SU-DHL-6 (cell line): ENCODE data around the gene INAVA.

Experiments used
- H2AFZ ChIP-seq: fragments of 200-600 bp; sonication (generic); 2 replicates; pipeline ENCODE4 v1.6.1; 2014; ENCODE audit warnings: low read depth, mild to moderate bottlenecking, moderate library complexity, mixed read lengths, antibody characterized with exemption, low read length; ENCODE audit not compliant: severe bottlenecking
- H3F3A ChIP-seq: fragments of 200-600 bp; shearing (Covaris generic); 2 replicates; pipeline ENCODE4 v1.6.0; 2016; ENCODE audit warnings: antibody characterized with exemption, mild to moderate bottlenecking; ENCODE audit not compliant: insufficient read depth
- H3K27ac ChIP-seq: fragments of 200-600 bp; sonication (generic); 2 replicates; pipeline ENCODE4 v1.5.1; 2016; ENCODE audit warnings: low read depth, mild to moderate bottlenecking, low read length, moderate library complexity, mixed read lengths
- H3K27me3 ChIP-seq: fragments of 200-600 bp; sonication (generic), shearing (Covaris generic); 2 replicates; pipeline ENCODE4 v1.6.0; 2014; ENCODE audit warnings: mild to moderate bottlenecking, low read length
- H3K36me3 ChIP-seq: fragments of 200-600 bp; sonication (generic); 2 replicates; pipeline ENCODE4 v1.6.1; 2014; ENCODE audit warnings: mild to moderate bottlenecking, low read length, mixed read lengths
- H3K4me2 ChIP-seq: fragments of 300-600, 200-600 bp; shearing (Covaris generic), sonication (generic); 2 replicates; pipeline ENCODE4 v1.6.0; 2014; ENCODE audit warnings: low read length, low read depth, mild to moderate bottlenecking; ENCODE audit not compliant: poor library complexity, severe bottlenecking
- H3K4me3 ChIP-seq: fragments of 200-600 bp; sonication (generic); 2 replicates; pipeline ENCODE4 v1.5.1; 2014; ENCODE audit warnings: antibody characterized with exemption, low read length, mild to moderate bottlenecking, mixed read lengths; ENCODE audit not compliant: insufficient read depth, poor library complexity, severe bottlenecking
- H3K79me2 ChIP-seq: fragments of 200-600 bp; sonication (generic); 2 replicates; pipeline ENCODE4 v1.6.1; 2014; ENCODE audit warnings: mild to moderate bottlenecking, low read length, moderate library complexity; ENCODE audit not compliant: insufficient read depth
- H3K9ac ChIP-seq: fragments of 200-600 bp; sonication (generic); 2 replicates; pipeline ENCODE4 v1.7.0; 2014; ENCODE audit warnings: mild to moderate bottlenecking, low read length
- H3K9me2 ChIP-seq: fragments of 200-600 bp; sonication (generic); replicated peaks from 2 replicates; pipeline ENCODE4 v1.6.1; 2014; ENCODE audit warnings: low read length; ENCODE audit not compliant: insufficient read depth
- H3K9me3 ChIP-seq: fragments of 200-600 bp; sonication (generic); 2 replicates; pipeline ENCODE4 v1.6.1; 2014; ENCODE audit warnings: low read length, mixed read lengths; ENCODE audit not compliant: insufficient read depth
- H4K20me1 ChIP-seq: fragments of 200-600 bp; sonication (generic); 2 replicates; pipeline ENCODE4 v1.6.1; 2014; ENCODE audit warnings: low read depth, mild to moderate bottlenecking, antibody characterized with exemption, low read length, moderate library complexity, mixed read lengths
- EZH2phosphoT487 ChIP-seq: fragments of 200-600 bp; sonication (generic), shearing (Covaris generic); conservative IDR thresholded peaks from 2 replicates; pipeline ENCODE4 v1.6.1; 2018; ENCODE audit warnings: mild to moderate bottlenecking, antibody characterized with exemption, low read length, moderate library complexity, mixed read lengths
- TF ChIP-seq, protein P1 (sequence below): fragments of 200-600 bp; sonication (generic); IDR thresholded peaks from one replicate; pipeline ENCODE4 v1.5.1; 2017; ENCODE audit warnings: antibody characterized with exemption, mild to moderate bottlenecking, low read length, moderate library complexity; ENCODE audit not compliant: insufficient read depth, poor library complexity, severe bottlenecking

INAVA gene

DNA sequence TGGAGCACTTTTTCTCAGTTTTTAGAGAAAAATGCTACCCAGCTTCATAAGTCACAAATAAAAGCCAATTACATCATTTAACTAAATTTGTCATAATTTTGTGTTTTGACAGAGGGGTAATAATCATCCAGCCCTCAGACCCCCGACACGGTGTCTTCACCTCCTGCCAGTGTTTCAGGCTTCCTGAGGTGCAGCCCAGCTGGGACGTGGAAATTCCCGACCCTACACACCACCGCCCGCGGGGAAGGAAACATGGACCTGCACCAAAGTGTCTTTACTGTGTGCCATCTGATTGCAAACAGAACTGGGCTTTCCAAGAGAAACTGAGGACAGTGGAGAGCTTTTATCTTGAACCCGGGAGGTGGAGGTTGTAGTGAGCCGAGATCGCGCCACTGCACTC, 7.7 kb upstream of the INAVA start:
- H3K4me3 ChIP-seq, result no peak overlapping the region
- no peak overlapping the region for H2AFZ ChIP-seq
- TF ChIP-seq, protein P1, sequence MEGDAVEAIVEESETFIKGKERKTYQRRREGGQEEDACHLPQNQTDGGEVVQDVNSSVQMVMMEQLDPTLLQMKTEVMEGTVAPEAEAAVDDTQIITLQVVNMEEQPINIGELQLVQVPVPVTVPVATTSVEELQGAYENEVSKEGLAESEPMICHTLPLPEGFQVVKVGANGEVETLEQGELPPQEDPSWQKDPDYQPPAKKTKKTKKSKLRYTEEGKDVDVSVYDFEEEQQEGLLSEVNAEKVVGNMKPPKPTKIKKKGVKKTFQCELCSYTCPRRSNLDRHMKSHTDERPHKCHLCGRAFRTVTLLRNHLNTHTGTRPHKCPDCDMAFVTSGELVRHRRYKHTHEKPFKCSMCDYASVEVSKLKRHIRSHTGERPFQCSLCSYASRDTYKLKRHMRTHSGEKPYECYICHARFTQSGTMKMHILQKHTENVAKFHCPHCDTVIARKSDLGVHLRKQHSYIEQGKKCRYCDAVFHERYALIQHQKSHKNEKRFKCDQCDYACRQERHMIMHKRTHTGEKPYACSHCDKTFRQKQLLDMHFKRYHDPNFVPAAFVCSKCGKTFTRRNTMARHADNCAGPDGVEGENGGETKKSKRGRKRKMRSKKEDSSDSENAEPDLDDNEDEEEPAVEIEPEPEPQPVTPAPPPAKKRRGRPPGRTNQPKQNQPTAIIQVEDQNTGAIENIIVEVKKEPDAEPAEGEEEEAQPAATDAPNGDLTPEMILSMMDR, result no peak
- no peak for TF ChIP-seq EZH2phosphoT487
- H3K9me2 ChIP-seq, result no peaks in the 10 kb centered on the region
- no peaks in the 10 kb centered on the region for H3K36me3 ChIP-seq
- H4K20me1 ChIP-seq, result no peaks in the 10 kb centered on the region
- no peaks in the 10 kb centered on the region for H3K27me3 ChIP-seq
- H3K9me3 ChIP-seq, result no peaks in the 10 kb centered on the region
- H3K4me2 ChIP-seq, result no peak overlapping the region
- no peaks in the 10 kb centered on the region for H3F3A ChIP-seq
- no peaks in the 10 kb centered on the region for H3K79me2 ChIP-seq
- H3K9ac ChIP-seq, result no peak overlapping the region
- H3K27ac ChIP-seq, result no peak overlapping the region

DNA sequence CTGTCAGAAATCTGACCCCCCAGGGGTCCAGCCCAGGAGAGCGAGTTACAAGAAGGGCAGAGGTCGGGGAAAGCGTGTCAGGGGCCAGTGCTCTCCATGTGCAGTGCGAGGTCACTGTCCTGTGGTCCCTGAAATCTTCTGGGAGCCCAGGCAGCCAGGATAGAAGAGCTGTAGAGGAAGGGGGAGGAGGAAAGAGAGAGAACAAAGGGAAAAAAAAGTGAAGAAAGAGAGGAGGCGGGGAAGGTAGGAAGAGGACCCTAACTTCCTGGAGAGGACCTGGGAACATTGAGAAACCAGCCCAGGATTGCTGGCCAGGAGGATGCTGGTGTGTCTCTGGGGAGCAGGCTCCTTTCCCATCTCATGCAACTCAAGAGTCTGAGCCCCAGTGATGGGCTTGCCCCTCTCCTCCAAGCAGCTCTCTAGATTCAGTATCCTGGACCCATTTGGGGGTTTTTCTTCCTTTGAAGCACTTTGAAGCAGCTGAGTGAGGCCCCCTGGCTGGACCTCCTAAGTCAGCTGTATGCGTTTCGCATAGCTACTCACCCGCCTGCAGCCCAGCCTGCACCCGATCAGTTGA, 6.8 kb upstream of the INAVA start:
- H3K36me3 ChIP-seq, result no peaks in the 10 kb centered on the region
- no peaks in the 10 kb centered on the region for H4K20me1 ChIP-seq
- TF ChIP-seq, protein P1, result no peak
- TF ChIP-seq EZH2phosphoT487, result no peak
- no peak overlapping the region for H3K9ac ChIP-seq
- H3F3A ChIP-seq, result no peaks in the 10 kb centered on the region
- H3K27ac ChIP-seq, result no peak overlapping the region
- no peaks in the 10 kb centered on the region for H3K79me2 ChIP-seq
- no peak overlapping the region for H3K4me3 ChIP-seq
- H2AFZ ChIP-seq, result no peak overlapping the region
- H3K4me2 ChIP-seq, result no peak overlapping the region
- H3K27me3 ChIP-seq, result no peaks in the 10 kb centered on the region
- no peaks in the 10 kb centered on the region for H3K9me2 ChIP-seq
- no peaks in the 10 kb centered on the region for H3K9me3 ChIP-seq

DNA sequence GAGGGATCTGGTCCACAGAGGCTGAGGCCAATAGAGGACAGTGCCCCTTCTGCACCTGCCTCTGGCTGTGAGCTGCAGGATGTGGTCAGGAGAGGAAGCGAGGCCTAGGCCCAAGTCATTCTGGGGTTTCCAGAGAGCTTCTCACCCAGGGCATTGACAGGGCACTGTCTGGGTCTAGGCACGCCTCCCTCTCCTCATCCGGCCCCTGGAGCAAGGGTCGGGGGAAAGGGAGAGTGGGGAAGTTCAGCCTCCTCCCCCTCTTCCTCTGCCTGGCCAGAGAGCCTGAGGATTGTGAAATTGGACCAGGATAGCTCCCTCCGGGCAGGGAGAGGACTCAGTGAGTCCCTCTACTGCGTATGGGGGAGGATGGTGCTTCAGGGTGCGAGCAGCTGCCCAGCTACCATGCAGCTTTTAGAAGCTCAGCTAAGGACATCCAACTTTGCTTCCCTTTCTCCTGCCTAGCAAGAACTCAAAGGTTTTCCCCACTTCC, 6.3 kb upstream of the INAVA start:
- H3K9ac ChIP-seq, result no peak overlapping the region
- H4K20me1 ChIP-seq, result no peaks in the 10 kb centered on the region
- no peak overlapping the region for H3K4me2 ChIP-seq
- H3F3A ChIP-seq, result no peaks in the 10 kb centered on the region
- H3K36me3 ChIP-seq, result no peaks in the 10 kb centered on the region
- H3K9me2 ChIP-seq, result no peaks in the 10 kb centered on the region
- no peaks in the 10 kb centered on the region for H3K9me3 ChIP-seq
- TF ChIP-seq, protein P1, result no peak
- no peak for TF ChIP-seq EZH2phosphoT487
- no peak overlapping the region for H2AFZ ChIP-seq
- no peaks in the 10 kb centered on the region for H3K27me3 ChIP-seq
- H3K4me3 ChIP-seq, result no peak overlapping the region
- H3K79me2 ChIP-seq, result no peaks in the 10 kb centered on the region
- no peak overlapping the region for H3K27ac ChIP-seq
